Immature natural killer cell (primary cell): Measurements from ENCODE around the gene SLC26A11. TPM values are rescaled to one million over a fixed set of nuclear protein-coding genes. Genes with fewer than 3 reads are reported as not detected.

Experiments
- DNase-seq, 3 donors: peaks; one replicate each; pipeline ENCODE4 v3.0.0; 2022; ENCODE audit warnings: mixed read lengths in 1 of 3
- H3K27ac Mint-ChIP-seq, 6 donors: one replicate each; pipeline ENCODE4 v1.8.0; 2020; ENCODE audit warnings: mixed read lengths in 6 of 6, mild to moderate bottlenecking in 5 of 6, inconsistent platforms in 4 of 6, moderate library complexity in 3 of 6
- H3K27me3 Mint-ChIP-seq, 3 donors: one replicate each; pipeline ENCODE4 v1.8.0; 2020 to 2021; ENCODE audit warnings: low read depth in 3 of 3, mild to moderate bottlenecking in 3 of 3, mixed read lengths in 3 of 3, moderate library complexity in 3 of 3, inconsistent platforms in 1 of 3
- H3K36me3 Mint-ChIP-seq, 3 donors: one replicate each; pipeline ENCODE4 v1.8.0; 2020; ENCODE audit warnings: mixed read lengths in 3 of 3, inconsistent platforms in 2 of 3, mild to moderate bottlenecking in 2 of 3
- H3K4me1 Mint-ChIP-seq, 2 donors: one replicate each; pipeline ENCODE4 v1.8.0; 2020; ENCODE audit warnings: inconsistent platforms in 2 of 2, mild to moderate bottlenecking in 2 of 2, mixed read lengths in 2 of 2, moderate library complexity in 1 of 2
- H3K4me3 Mint-ChIP-seq, 5 donors: one replicate each; pipeline ENCODE4 v1.8.0; 2020; ENCODE audit warnings: mild to moderate bottlenecking in 5 of 5, mixed read lengths in 5 of 5, inconsistent platforms in 3 of 5, moderate library complexity in 3 of 5
- H3K9me3 Mint-ChIP-seq, 6 donors: one replicate each; pipeline ENCODE4 v1.8.0; 2020; ENCODE audit warnings: mild to moderate bottlenecking in 6 of 6, mixed read lengths in 6 of 6, inconsistent platforms in 4 of 6, moderate library complexity in 3 of 6
- polyA plus RNA-seq, 3 donors: library from polyadenylated mRNA; unstranded; fragments of 300-500 nt; fragmentation: Illumina TruSeq; gene quantifications; one replicate each; pipeline ENCODE4 v1.2.3, GENCODE V29; 2021

Gene SLC26A11
- polyA plus RNA-seq, 3 donors from 2014 or later: 1.6 to 3.6 (median 3.3) TPM

DNA sequence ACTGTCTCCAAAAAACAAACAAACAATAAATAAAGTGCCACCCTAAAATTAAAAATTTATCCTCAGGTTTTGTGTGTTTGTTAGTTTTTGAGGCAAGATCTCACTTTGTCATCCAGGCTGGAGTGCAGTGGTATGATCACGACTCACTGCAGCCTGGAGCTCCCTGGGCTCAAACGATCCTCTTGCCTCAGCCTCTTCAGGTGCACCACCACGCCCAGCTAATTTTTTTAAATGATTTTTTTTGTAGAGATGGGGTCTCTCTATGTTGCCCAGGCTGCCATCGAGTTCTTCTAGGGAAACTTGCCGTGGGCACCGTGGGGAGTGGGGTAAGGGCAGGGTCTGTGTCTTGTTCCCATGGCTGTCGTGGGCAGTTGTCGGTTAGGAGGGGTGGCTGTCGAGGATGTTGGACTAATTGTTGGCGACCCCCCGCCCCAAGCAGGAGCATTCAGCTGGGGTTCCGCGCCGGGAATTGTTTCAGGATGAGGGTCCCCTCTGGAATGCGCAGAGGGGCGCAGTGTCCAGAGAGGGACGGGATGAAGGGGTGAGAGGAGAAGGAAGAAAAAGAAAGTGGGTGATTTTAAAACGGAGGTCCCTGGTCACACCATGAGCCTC lies 39.3 kb downstream of the SLC26A11 start:
- Mint-ChIP-seq H3K4me3 (peak overlapping the region; percentile 81 to 91 (median 85)), H3K36me3 (no peaks in the 10 kb centered on the region), H3K4me1 (peaks cover 42% of the 10 kb centered on the region in 2 donors), H3K9me3 (no peaks in the 10 kb centered on the region), H3K27me3 (peaks cover 10 to 23% (median 11%) of the 10 kb centered on the region in 3 donors), H3K27ac (peak overlapping the region; percentile 78 to 97 (median 95))
- DNase-seq: no peak

- peak; percentile 76 to 81 (median 80) for DNase-seq
- Mint-ChIP-seq H3K27ac (peak overlapping the region; percentile 78 to 97 (median 95)), H3K9me3 (no peaks in the 10 kb centered on the region), H3K4me1 (peaks cover 40 to 42% of the 10 kb centered on the region in 2 donors), H3K36me3 (no peaks in the 10 kb centered on the region), H3K4me3 (peak overlapping the region; percentile 81 to 91 (median 85)), H3K27me3 (peaks cover 10 to 23% (median 13%) of the 10 kb centered on the region in 3 donors)
These were observed 39.9 kb downstream of the SLC26A11 start for GRCh38 chr17:80260069-80260535.

- peak within 1 kb of the TSS; percentile 94 to 99 (median 97) for H3K27ac Mint-ChIP-seq
- peak; percentile 67 to 72 (median 68) for DNase-seq
- H3K4me1 Mint-ChIP-seq: peaks cover 42 to 43% of the 10 kb centered on the region in 2 donors
- peaks cover 10 to 25% (median 17%) of the 10 kb centered on the region in 3 donors for H3K27me3 Mint-ChIP-seq
- peak within 1 kb of the TSS; percentile 89 to 98 (median 91) for H3K4me3 Mint-ChIP-seq
- no peaks in the 10 kb centered on the region for H3K9me3 Mint-ChIP-seq
- H3K36me3 Mint-ChIP-seq: peaks cover 3% of the 10 kb centered on the region in 3 donors
These were observed 40.5 kb downstream of the SLC26A11 start, which contains the start of gene RNF213 for GRCh38 chr17:80260791-80261158. Gene RNF213, plus strand, starts transcription at chr17:80260852. Its CDS starts 2,830 bp downstream, at chr17:80263682.

DNA sequence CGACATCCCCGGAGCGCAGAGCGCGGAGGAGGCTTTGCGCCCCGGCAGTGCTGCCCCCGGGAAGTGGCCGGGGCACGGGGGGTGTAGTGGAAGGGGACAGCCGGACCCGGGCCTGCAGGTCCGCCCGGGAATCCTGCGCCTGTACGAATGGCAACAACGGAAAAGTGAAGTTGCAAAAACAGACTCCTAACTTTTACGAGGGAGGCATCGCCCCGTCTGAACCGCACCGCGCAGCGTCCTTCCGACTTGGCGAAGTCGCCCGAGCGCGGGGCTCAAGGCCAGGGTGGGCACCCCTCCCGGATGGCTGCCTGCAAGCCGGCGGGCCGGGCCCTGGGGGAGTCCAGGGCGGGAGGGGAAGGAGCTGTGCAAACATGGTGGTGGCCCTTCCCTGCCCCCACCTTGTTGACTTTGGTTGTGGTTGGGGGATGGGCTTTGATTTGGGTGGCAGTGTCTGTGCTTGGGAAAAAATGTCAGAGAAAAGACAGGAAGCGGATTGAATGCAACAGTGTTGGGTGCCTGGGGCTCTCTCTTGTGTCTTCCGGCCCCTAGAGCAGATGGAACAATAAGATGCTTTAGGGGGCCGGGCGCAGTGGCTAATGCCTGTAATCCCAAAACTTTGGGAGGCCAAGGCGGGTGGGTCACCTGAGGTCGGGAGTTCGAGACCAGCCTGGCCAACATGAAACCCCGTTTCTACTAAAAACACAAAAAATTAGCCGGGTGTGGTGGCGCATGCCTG lies 41.1 kb downstream of the SLC26A11 start:
- peaks cover 4 to 5% (median 5%) of the 10 kb centered on the region in 3 donors for H3K36me3 Mint-ChIP-seq
- no peaks in the 10 kb centered on the region for H3K9me3 Mint-ChIP-seq
- DNase-seq: peak; percentile 58 to 63 (median 58)
- peak overlapping the region; percentile 88 to 98 (median 91) for H3K4me3 Mint-ChIP-seq
- H3K4me1 Mint-ChIP-seq: peaks cover 46 to 47% of the 10 kb centered on the region in 2 donors
- H3K27me3 Mint-ChIP-seq: peaks cover 10 to 23% (median 19%) of the 10 kb centered on the region in 3 donors
- peak overlapping the region; percentile 93 to 99 (median 96) for H3K27ac Mint-ChIP-seq

GRCh38 chr17:80261895-80262279 lies 41.7 kb downstream of the SLC26A11 start:
- peaks cover 47 to 51% of the 10 kb centered on the region in 2 donors for H3K4me1 Mint-ChIP-seq
- no peaks in the 10 kb centered on the region for H3K9me3 Mint-ChIP-seq
- peak overlapping the region; percentile 88 to 98 (median 91) for H3K4me3 Mint-ChIP-seq
- H3K27me3 Mint-ChIP-seq: peaks cover 10 to 23% (median 19%) of the 10 kb centered on the region in 3 donors
- peak overlapping the region; percentile 93 to 99 (median 96) for H3K27ac Mint-ChIP-seq
- H3K36me3 Mint-ChIP-seq: peaks cover 4 to 5% (median 5%) of the 10 kb centered on the region in 3 donors
- DNase-seq: no peak

DNA sequence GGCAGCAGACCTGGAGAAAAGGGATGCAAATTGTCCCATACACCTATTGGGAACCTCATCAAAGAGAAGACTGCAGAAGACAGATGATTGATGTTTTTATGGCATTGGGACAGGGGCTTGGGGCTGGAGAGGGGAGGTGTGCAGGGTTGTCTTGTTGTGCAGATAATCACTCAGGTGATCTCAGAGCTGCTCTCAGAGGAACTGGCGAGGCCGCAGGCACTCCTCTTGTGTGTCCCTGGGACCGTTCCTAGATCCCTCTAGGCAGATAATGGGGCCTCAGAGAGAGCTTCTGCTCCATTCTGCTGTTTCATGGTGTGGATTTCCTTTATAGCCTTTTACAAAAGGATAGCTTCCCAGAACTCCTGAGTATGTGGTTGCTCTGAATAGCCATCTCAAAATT lies 42.1 kb downstream of the SLC26A11 start:
- no peaks in the 10 kb centered on the region for H3K9me3 Mint-ChIP-seq
- H3K27me3 Mint-ChIP-seq: peaks cover 10 to 23% (median 19%) of the 10 kb centered on the region in 3 donors
- H3K4me1 Mint-ChIP-seq: peaks cover 47 to 55% of the 10 kb centered on the region in 2 donors
- peak overlapping the region; percentile 88 to 98 (median 91) for H3K4me3 Mint-ChIP-seq
- peaks cover 5% of the 10 kb centered on the region in 3 donors for H3K36me3 Mint-ChIP-seq
- peak overlapping the region; percentile 93 to 99 (median 96) for H3K27ac Mint-ChIP-seq
- no peak for DNase-seq

DNA sequence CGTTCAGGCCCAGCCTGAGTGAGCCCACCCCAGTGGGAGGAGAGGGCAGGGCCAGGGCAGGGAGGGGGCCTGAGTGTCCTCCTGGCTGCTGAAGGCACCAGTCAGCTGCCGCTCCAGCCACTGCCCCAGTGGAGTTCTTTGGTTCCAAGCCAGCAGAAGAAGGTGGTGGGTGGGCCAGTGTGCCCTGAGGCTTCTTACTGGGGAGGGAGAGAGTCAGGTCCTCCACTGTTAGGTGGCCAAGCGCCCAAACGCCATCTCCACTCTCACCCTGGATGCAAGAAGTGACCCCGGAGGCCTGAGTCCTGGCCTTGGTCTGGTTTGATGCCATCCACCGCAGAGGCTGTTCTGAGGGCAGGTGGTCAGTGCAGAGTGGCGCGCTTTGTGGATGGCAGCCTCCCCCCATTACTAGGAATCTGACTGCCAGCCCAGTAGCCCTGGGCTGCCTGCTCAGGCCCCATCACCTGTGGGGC lies 42.6 kb downstream of the SLC26A11 start:
- peak overlapping the region; percentile 90 to 100 (median 99) for H3K4me3 Mint-ChIP-seq
- no peak for DNase-seq
- H3K27me3 Mint-ChIP-seq: peaks cover 10 to 23% (median 19%) of the 10 kb centered on the region in 3 donors
- peaks cover 5 to 8% (median 5%) of the 10 kb centered on the region in 3 donors for H3K36me3 Mint-ChIP-seq
- H3K4me1 Mint-ChIP-seq: peaks cover 47 to 59% of the 10 kb centered on the region in 2 donors
- no peaks in the 10 kb centered on the region for H3K9me3 Mint-ChIP-seq
- H3K27ac Mint-ChIP-seq: peak overlapping the region in 4 of 6 donors; percentile 81 to 95 (median 94)

DNA sequence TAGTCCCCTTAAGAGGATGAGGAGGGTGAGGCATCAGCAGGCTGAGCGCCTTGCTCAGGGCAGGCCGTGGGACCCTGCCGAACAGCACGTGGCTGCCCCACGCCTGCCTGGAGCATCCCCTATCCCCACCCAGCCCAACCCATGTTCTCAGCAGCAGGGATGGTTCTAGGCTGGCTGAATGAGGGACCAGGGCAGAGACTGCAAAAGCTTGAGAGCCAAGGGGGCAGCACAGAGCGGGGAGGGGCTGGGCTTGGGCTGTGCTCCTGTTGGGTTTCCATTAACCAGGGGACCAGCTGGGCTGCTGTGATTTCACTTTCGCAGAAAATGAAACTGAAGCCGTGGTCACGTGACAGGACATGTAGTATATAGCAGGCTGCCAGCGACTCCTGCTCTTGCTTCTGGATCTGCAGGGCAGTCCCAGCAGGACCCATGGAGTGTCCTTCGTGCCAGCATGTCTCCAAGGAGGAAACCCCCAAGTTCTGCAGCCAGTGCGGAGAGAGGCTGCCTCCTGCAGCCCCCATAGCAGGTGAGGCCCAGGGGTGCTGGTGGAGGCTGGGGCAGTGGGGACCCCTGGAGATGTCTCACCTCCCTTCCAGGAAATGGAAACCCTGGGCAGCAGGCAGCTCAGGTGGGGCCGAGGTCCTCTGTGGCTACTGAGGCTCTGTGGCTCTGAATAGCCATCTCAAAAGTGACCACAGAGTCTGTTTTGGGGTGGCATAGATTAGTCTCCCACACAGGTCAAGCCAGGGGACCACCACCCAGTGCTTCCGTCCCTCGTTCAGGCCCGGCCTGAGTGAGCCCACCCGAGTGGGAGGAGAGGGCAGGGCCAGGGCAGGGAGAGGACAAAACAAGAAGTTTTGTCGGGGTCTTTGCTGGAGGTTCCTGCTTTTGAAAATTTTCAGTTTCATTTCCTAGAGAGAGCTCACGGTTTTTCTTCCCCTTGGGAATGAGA lies 43.3 kb downstream of the SLC26A11 start:
- Mint-ChIP-seq H3K4me1 (peaks cover 42 to 57% of the 10 kb centered on the region in 2 donors), H3K27me3 (peaks cover 10 to 23% (median 19%) of the 10 kb centered on the region in 3 donors), H3K36me3 (peaks cover 5 to 8% (median 5%) of the 10 kb centered on the region in 3 donors), H3K4me3 (peak overlapping the region; percentile 90 to 100 (median 99)), H3K9me3 (no peaks in the 10 kb centered on the region), H3K27ac (peak overlapping the region; percentile 81 to 95 (median 93))
- peak; percentile 85 to 87 (median 86) for DNase-seq

DNA sequence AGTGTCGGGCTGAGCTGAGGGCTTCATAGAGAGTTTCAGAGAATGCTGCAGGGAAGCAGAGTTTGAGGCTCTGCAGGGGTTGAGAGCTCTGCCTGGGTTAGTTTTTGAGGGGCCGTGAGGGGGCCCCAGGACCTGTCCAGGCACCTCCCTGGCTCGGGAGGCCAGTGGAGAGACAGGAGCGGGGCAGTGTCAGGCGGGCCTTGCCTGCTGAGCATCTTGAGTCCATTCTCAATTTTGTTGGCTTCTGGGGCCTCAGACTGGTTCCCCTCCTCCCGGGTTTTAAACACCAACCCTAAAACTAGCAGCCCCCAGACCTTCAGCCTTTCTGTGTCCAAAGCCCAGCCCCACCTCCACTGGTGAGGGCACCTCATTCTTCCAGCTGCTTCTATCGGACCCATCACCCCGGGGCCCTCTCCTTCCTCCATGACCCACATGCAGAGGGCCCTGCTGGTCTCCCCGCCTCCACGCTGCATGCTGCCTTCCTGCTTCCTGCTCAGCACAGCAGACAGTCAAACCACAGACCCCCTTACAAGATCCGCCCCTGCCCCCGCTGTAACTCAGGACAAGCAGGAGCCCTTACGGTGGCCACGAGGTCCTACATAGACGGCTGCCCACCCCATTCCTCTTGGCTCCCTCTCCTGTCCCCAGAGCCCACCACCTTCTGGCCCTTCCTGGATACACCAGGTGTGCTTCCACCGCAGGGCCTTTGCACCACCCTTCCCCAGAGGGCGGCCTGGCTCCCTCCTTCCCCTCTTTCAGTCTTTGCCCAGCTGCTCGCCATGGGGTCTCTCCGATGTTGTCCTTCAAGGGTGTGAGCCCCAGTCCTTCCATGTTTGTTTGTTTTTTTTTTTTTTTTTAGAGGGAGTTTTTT lies 44.2 kb downstream of the SLC26A11 start:
- Mint-ChIP-seq H3K27ac (peak overlapping the region; percentile 81 to 94 (median 92)), H3K4me1 (peaks cover 38 to 54% of the 10 kb centered on the region in 2 donors), H3K4me3 (peak overlapping the region; percentile 90 to 100 (median 99)), H3K27me3 (peaks cover 8 to 21% (median 19%) of the 10 kb centered on the region in 3 donors), H3K9me3 (no peaks in the 10 kb centered on the region), H3K36me3 (peaks cover 5 to 8% (median 5%) of the 10 kb centered on the region in 3 donors)
- DNase-seq: peak; percentile 61 to 66 (median 64)

DNA sequence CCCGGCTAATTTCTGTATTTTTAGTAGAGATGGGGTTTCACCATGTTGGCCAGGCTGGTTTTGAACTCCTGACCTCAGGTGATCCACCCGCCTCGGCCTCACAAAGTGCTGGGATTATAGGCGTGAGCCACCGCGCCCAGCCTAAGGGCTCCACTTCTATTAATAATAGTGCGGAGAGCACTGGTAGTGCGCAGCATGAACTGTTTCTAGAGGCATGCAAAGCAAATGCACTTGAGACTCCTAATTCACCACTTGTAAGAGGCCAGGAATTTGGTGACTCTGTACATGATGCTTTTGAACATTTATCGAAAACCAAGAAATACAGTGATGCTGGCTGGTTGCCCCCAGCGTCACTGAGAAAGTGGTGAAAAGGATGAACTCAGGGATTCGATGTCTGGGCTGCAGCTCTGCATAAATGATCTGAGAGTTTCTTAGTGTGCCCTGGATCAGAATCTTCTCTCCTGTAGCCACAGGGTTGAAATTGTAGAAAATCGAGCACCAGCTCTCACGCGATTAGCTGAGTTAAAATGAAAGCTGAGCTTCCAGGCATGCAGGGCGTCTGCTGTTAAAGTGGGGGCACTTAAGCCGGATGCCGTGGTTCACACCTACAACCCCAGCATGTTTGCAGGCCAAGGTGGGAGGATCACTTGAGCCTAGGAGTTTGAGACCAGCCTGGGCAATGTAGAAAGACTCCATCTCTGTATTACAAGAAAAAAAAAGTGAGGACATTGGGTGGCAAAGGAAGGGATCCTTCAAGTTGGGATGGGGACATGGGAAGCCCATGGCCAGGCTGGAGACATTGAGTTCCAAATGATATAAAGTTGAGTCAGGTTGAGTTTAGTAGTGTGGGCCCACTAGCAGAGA lies 45.2 kb downstream of the SLC26A11 start:
- Mint-ChIP-seq H3K36me3 (peaks cover 5 to 8% (median 7%) of the 10 kb centered on the region in 3 donors), H3K9me3 (no peaks in the 10 kb centered on the region), H3K4me1 (peaks cover 38 to 49% of the 10 kb centered on the region in 2 donors), H3K4me3 (peak overlapping the region; percentile 90 to 100 (median 99)), H3K27ac (peak overlapping the region; percentile 81 to 94 (median 92)), H3K27me3 (peaks cover 5 to 21% (median 19%) of the 10 kb centered on the region in 3 donors)
- DNase-seq: peak; percentile 82 to 86 (median 83)

DNA sequence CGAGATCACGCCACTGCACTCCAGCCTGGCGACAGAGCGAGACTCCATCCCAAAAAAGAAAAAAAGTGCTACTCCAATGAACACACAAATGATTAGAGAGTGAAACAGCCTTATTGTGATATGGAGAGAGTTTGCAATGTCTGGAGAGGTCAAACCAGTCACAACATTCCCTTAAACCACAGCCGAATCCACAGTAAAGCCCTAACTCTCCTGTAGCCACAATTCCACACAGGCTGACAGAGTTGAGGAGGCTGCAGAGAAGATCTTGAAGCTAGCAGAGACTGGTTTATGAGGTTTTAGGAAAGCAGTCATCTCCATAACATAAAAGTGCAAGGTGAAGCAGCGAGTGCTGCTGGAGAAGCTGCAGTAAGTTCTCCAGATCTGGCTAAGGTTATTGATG lies 47.2 kb downstream of the SLC26A11 start:
- Mint-ChIP-seq H3K36me3 (peaks cover 8 to 12% (median 10%) of the 10 kb centered on the region in 3 donors), H3K4me3 (peak overlapping the region; percentile 51 to 100 (median 72)), H3K27ac (peak overlapping the region; percentile 36 to 94 (median 76))

More for the DNA sequence above, 47.2 kb downstream of the SLC26A11 start:
- H3K4me1 Mint-ChIP-seq: peaks cover 28 to 43% of the 10 kb centered on the region in 2 donors
- peaks cover 0 to 14% (median 10%) of the 10 kb centered on the region in 3 donors for H3K27me3 Mint-ChIP-seq
- DNase-seq: no peak
- no peaks in the 10 kb centered on the region for H3K9me3 Mint-ChIP-seq
